Measurements from ENCODE around the gene SFT2D1. TPM values are rescaled to one million over a fixed set of nuclear protein-coding genes. Genes with fewer than 3 reads are reported as not detected.
A peak's percentile ranks its signal among the peaks of the same experiment; 100 is the strongest.
"Not testable (repeated sequence)": the region's sequence is repeated elsewhere in the genome, so short reads cannot be mapped to it uniquely, and the experiment has no call there.

SFT2D1 gene
- total RNA-seq, 1 donor from 2014 or later, result 77.7 TPM

GRCh38 chr6:166369782-166370181, 27.4 kb upstream of the SFT2D1 start:
- H3K27me3 ChIP-seq, result no peaks in the 10 kb centered on the region
- H3K36me3 ChIP-seq, result peaks cover 4 to 5% of the 10 kb centered on the region in 2 donors
- no peak for DNase-seq (ENCODE audit: low spot score in 2 of 2)
- no peak for TF ChIP-seq CTCF (IDR thresholded peaks at IDR 0.05)
- peaks cover 0 to 6% of the 10 kb centered on the region in 2 donors for H3K4me1 ChIP-seq
- H3K9me3 ChIP-seq, result no peaks in the 10 kb centered on the region
- H3K4me3 ChIP-seq, result no peak overlapping the region
- H3K27ac ChIP-seq, result no peak overlapping the region
- intact Hi-C loops (cut with DNase I), result no loop called here

- no peak overlapping the region for H3K4me3 ChIP-seq
- no peaks in the 10 kb centered on the region for H3K9me3 ChIP-seq
- no peaks in the 10 kb centered on the region for H3K27me3 ChIP-seq
- H3K4me1 ChIP-seq, result peaks cover 0 to 9% of the 10 kb centered on the region in 2 donors
- intact Hi-C loops (cut with DNase I), result no loop called here
- peaks cover 4 to 5% of the 10 kb centered on the region in 2 donors for H3K36me3 ChIP-seq
- DNase-seq (ENCODE audit: low spot score in 2 of 2), result no peak
- no peak overlapping the region for H3K27ac ChIP-seq
- no peak for TF ChIP-seq CTCF (IDR thresholded peaks at IDR 0.05)
These were observed 24.6 kb upstream of the SFT2D1 start for GRCh38 chr6:166366921-166367320.

GRCh38 chr6:166365806-166366205, 23.5 kb upstream of the SFT2D1 start:
- peaks cover 0 to 9% of the 10 kb centered on the region in 2 donors for H3K4me1 ChIP-seq
- no peak for DNase-seq (ENCODE audit: low spot score in 2 of 2)
- H3K36me3 ChIP-seq, result peaks cover 4 to 5% of the 10 kb centered on the region in 2 donors
- no peaks in the 10 kb centered on the region for H3K27me3 ChIP-seq
- intact Hi-C loops (cut with DNase I), result no loop called here
- H3K4me3 ChIP-seq, result no peak overlapping the region
- H3K9me3 ChIP-seq, result no peaks in the 10 kb centered on the region
- H3K27ac ChIP-seq, result peak overlapping the region; percentile 58 to 81
- TF ChIP-seq CTCF (IDR thresholded peaks at IDR 0.05), result no peak

- peaks cover 4 to 5% of the 10 kb centered on the region in 2 donors for H3K36me3 ChIP-seq
- DNase-seq (ENCODE audit: low spot score in 2 of 2), result no peak
- H3K4me3 ChIP-seq, result peak overlapping the region in 1 of 2 donors; percentile 40
- no peaks in the 10 kb centered on the region for H3K27me3 ChIP-seq
- H3K4me1 ChIP-seq, result peaks cover 0 to 9% of the 10 kb centered on the region in 2 donors
- TF ChIP-seq CTCF (IDR thresholded peaks at IDR 0.05), result no peak
- intact Hi-C loops (cut with DNase I), result no loop called here
- H3K27ac ChIP-seq, result peak overlapping the region; percentile 81
- no peaks in the 10 kb centered on the region for H3K9me3 ChIP-seq
These were observed 22.9 kb upstream of the SFT2D1 start for GRCh38 chr6:166365221-166365620.

- Histone ChIP-seq H3K36me3 (peaks cover under 1 to 4% of the 10 kb centered on the region in 2 donors), H3K27me3 (no peaks in the 10 kb centered on the region), H3K27ac (peak overlapping the region; percentile 81), H3K4me1 (peaks cover 0 to 9% of the 10 kb centered on the region in 2 donors), H3K4me3 (peak overlapping the region in 1 of 2 donors; percentile 40), H3K9me3 (no peaks in the 10 kb centered on the region)
- no peak for TF ChIP-seq CTCF (IDR thresholded peaks at IDR 0.05)
- peak; percentile 20 to 81 for DNase-seq (ENCODE audit: low spot score in 2 of 2)
- intact Hi-C loops (cut with DNase I), result loop anchor here (1.0 kb wide), 2 partner anchors 19 to 22 kb away; partner anchors contain the start of gene SFT2D1
These were observed 22.1 kb upstream of the SFT2D1 start for GRCh38 chr6:166364456-166364855.

- H3K27me3 ChIP-seq; DNase-seq (ENCODE audit: low spot score in 2 of 2); H3K4me1 ChIP-seq; H3K27ac ChIP-seq; H3K9me3 ChIP-seq; H3K4me3 ChIP-seq; intact Hi-C loops (cut with DNase I); H3K36me3 ChIP-seq: not testable (repeated sequence)
These were observed 20.1 kb upstream of the SFT2D1 start for GRCh38 chr6:166362427-166362826.

All from ascending aorta (tissue), 2 donors.